Uterus (tissue), 4 donors: ENCODE measurements around the gene BLOC1S3. TPM values are rescaled to one million over a fixed set of nuclear protein-coding genes. Genes with fewer than 3 reads are reported as not detected.

Experiments
- DNase-seq, 2 donors: peaks; one replicate each; pipeline ENCODE4 v3.0.0-alpha.2; 2019 to 2020
- H3K27ac ChIP-seq, 2 donors: fragments of 200-600 bp; sonication (generic); 1 replicate in 1 of 2; 2 replicates in 1 of 2; pipeline ENCODE4 v1.5.1; 2016 to 2018
- H3K27me3 ChIP-seq, 2 donors: fragments of 200-600 bp; sonication (generic); one replicate each; pipeline ENCODE4 v1.5.1; 2018 to 2019; ENCODE audit warnings: control low read depth in 1 of 2
- H3K36me3 ChIP-seq, 2 donors: fragments of 200-600 bp; sonication (generic); one replicate each; pipeline ENCODE4 v1.5.1; 2019; ENCODE audit warnings: control low read depth in 1 of 2
- H3K4me1 ChIP-seq, 2 donors: fragments of 200-600 bp; sonication (generic); one replicate each; pipeline ENCODE4 v1.5.1; 2018 to 2019; ENCODE audit warnings: control low read depth in 1 of 2
- H3K4me3 ChIP-seq, 2 donors: fragments of 200-600 bp; sonication (generic); 1 replicate in 1 of 2; 2 replicates in 1 of 2; pipeline ENCODE4 v1.5.1; 2018 to 2019; ENCODE audit warnings: mild to moderate bottlenecking in 1 of 2
- H3K9me3 ChIP-seq, 2 donors: fragments of 200-600 bp; sonication (generic); one replicate each; pipeline ENCODE4 v1.5.1; 2019; ENCODE audit warnings: control low read depth in 1 of 2
- POLR2A ChIP-seq, 2 donors: fragments of 450-650 bp; IDR thresholded peaks; one replicate each; pipeline ENCODE4 v1.6.1; 2016; ENCODE audit warnings: antibody characterized with exemption in 2 of 2, mild to moderate bottlenecking in 1 of 2, moderate library complexity in 1 of 2
- intact Hi-C: fragments of 100-400 bp; cut with DNase I; formaldehyde crosslinking; loops from one replicate; pipeline ENCODE4 v1.15.1; 2023; ENCODE audit warnings: low total_unique reads
- total RNA-seq, 4 donors: library from RNA; depleted of rRNA in 3 of 4; stranded (reverse); fragments of >200 nt in 3 of 4; gene quantifications; one replicate each; pipeline versions ENCODE4 v1.1.0 to v1.2.4, GENCODE V29; 2014 to 2023
- TF ChIP-seq, protein P1 (sequence below), 4 experiments: fragments of 200-600 bp in 2 of 4; fragments of 450-650 bp in 2 of 4; sonication (generic) in 2 of 4; IDR thresholded peaks; one replicate each; pipeline ENCODE4 v1.5.1; 2016 to 2019; ENCODE audit warnings: antibody characterized with exemption in 4 of 4, mild to moderate bottlenecking in 2 of 4, moderate library complexity in 1 of 4
- donor health status: DM: yes; HTN: yes; CAD: no.

Gene BLOC1S3
- total RNA-seq, 4 donors from 2014 or later: 4.6 to 16.2 (median 10.2) TPM; not detected in 1

DNA sequence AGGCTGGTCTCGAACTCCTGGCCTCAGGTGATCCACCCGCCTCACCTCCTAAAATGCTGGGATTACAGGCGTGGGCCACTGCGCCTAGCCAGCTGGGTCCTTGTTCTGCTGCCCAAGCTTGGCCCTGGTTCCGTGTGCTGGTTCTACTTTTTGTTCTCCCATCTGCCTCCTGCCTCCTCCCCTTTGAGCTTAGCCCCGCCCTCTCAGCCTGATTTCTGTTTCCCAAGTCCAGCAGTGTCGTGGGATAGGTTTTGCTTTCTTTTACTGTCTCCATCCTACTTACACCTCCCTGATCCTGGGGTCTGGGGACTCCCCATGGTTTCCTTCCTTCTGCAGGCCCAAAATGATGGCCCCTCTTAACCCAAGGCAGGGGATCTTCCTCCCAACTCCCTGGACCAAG, 2.4 kb downstream of the BLOC1S3 start:
- Histone ChIP-seq H3K4me1 (peaks cover 8 to 21% of the 10 kb centered on the region in 2 donors), H3K36me3 (no peaks in the 10 kb centered on the region), H3K9me3 (no peaks in the 10 kb centered on the region), H3K27ac (no peak overlapping the region), H3K27me3 (no peaks in the 10 kb centered on the region), H3K4me3 (no peak overlapping the region)
- no peak for TF ChIP-seq POLR2A (IDR thresholded peaks at IDR 0.05)
- TF ChIP-seq, protein P1, sequence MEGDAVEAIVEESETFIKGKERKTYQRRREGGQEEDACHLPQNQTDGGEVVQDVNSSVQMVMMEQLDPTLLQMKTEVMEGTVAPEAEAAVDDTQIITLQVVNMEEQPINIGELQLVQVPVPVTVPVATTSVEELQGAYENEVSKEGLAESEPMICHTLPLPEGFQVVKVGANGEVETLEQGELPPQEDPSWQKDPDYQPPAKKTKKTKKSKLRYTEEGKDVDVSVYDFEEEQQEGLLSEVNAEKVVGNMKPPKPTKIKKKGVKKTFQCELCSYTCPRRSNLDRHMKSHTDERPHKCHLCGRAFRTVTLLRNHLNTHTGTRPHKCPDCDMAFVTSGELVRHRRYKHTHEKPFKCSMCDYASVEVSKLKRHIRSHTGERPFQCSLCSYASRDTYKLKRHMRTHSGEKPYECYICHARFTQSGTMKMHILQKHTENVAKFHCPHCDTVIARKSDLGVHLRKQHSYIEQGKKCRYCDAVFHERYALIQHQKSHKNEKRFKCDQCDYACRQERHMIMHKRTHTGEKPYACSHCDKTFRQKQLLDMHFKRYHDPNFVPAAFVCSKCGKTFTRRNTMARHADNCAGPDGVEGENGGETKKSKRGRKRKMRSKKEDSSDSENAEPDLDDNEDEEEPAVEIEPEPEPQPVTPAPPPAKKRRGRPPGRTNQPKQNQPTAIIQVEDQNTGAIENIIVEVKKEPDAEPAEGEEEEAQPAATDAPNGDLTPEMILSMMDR (IDR thresholded peaks at IDR 0.05): no peak
- intact Hi-C loops: no loop called here
- DNase-seq: no peak

DNA sequence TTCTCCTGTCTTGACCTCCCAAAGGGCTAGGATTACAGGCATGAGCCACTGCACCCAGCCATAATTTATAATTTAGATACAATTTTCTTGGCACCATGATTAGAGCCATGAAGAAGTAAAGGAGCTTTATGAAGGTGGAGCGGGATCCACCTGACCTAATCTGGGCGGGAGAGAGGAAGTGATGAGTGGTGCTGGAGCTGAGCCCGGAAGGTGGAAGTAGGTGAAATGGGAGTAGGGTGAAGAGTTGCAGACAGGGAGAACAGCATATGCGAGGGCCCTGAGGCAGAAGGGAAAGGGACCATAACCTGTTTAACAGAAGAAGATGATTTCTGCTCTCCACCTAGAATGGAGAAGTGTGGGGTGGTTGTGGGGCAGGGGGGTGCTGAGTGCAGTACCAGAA, 4.2 kb downstream of the BLOC1S3 start:
- TF ChIP-seq POLR2A (IDR thresholded peaks at IDR 0.05): no peak
- TF ChIP-seq, protein P1 (IDR thresholded peaks at IDR 0.05): no peak
- Histone ChIP-seq H3K4me1 (peaks cover 4 to 13% of the 10 kb centered on the region in 2 donors), H3K4me3 (no peak overlapping the region), H3K27me3 (no peaks in the 10 kb centered on the region), H3K9me3 (no peaks in the 10 kb centered on the region), H3K27ac (no peak overlapping the region), H3K36me3 (no peaks in the 10 kb centered on the region)
- no peak for DNase-seq
- intact Hi-C loops: no loop called here

DNA sequence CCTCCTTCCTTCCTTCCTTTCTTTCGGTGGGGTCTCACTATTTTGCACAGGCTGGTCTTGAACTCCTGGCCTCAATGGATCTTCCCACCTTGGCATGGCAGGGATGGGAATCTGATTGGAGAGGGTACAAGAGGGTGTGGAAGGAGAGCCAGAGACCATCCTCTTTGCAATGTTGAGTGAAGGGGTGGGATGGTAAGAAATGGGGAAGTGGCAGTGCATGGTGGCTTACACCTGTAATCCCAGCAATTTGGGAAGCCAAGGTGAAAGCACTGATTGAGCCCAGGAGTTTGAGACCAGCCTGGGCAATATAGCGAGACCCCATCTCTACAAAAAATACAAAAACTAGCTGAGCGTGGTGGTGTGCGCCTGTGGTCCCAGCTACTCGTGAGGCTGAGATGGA, 5.5 kb downstream of the BLOC1S3 start:
- H3K27me3 ChIP-seq: no peaks in the 10 kb centered on the region

DNA sequence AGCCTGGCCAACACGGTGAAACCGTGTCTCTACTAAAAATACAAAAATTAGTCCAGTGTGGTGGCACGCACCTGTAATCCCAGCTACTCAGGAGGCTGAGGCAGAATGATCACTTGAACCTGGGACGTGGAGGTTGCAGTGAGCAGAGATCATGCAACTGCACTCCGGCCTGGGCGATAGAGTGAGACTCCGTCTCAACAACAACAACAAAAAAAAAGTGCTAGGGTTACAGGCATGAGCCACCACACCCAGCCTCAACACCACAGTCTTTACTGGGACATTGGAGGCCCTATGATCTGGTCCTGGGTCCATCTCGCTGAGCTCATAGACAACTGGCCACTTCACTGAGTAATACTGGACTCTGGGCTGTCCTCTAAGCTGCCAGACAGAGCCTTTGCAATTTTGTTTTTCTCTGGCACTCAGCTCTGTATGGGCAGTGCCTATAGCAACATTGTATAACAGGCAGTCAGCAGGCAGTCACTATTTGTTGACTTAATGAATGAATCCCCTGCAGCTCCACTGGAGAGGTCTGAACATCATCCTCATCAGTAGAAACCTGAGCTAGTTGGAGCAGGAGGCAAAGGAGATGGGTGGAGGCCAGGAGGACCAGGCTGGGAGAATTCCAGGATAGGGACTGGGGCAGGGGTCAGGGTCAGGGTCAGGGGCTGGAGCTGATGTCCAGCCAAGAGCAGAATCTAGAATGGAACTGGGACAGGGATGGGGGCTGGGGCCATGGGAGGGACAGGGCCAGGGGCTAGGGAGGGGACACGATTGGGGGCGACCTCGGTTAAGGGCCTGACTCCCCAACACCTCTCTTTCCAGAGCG, 8.1 kb downstream of the BLOC1S3 start:
- DNase-seq: no peak
- no peaks in the 10 kb centered on the region for H3K4me1 ChIP-seq
- TF ChIP-seq, protein P1 (IDR thresholded peaks at IDR 0.05): no peak
- no peak for TF ChIP-seq POLR2A (IDR thresholded peaks at IDR 0.05)
- no peak overlapping the region for H3K4me3 ChIP-seq
- H3K36me3 ChIP-seq: no peaks in the 10 kb centered on the region
- H3K27ac ChIP-seq: no peak overlapping the region
- H3K27me3 ChIP-seq: no peaks in the 10 kb centered on the region
- no peaks in the 10 kb centered on the region for H3K9me3 ChIP-seq
- intact Hi-C loops: no loop called here

More for the DNA sequence above, 5.5 kb downstream of the BLOC1S3 start:
- H3K36me3 ChIP-seq: no peaks in the 10 kb centered on the region
- no peaks in the 10 kb centered on the region for H3K9me3 ChIP-seq
- H3K4me1 ChIP-seq: peaks cover 4 to 13% of the 10 kb centered on the region in 2 donors
- H3K4me3 ChIP-seq: no peak overlapping the region
- TF ChIP-seq POLR2A (IDR thresholded peaks at IDR 0.05): no peak
- TF ChIP-seq, protein P1 (IDR thresholded peaks at IDR 0.05): no peak
- H3K27ac ChIP-seq: no peak overlapping the region
- no peak for DNase-seq
- intact Hi-C loops: no loop called here

DNA sequence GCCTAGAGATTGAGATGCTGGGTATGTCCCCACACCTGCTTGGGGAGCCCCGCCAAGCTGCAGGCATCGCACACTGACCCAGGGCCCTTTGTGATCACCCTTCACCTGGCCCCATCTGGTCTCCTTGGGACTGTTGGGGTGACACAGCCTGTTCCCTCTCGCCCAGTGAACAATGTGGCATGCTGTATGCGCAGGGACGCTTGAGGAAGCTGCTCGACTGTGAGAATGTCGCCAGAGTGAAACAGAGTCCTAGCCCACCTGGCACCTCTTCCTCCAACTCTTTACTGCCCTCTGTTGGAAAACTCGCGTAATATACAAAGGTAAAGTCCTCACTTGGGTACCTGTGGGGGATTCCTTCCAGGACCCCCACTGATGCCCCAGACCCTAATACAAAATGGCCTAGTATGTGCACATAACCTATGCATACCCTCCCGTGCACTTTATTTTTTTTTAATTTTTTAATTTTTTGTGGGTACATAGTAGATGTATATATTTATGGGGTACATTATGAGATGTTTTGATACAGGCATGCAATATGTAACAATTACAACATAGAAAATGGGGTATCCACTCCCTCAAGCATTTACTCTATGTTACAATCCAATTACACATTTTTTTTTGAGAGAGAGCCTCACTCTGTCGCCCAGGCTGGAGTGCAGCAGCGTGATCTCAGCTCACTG, 9.0 kb downstream of the BLOC1S3 start:
- intact Hi-C loops: no loop called here
- no peak for DNase-seq

More for the DNA sequence above, 9.0 kb downstream of the BLOC1S3 start:
- no peak overlapping the region for H3K27ac ChIP-seq
- no peaks in the 10 kb centered on the region for H3K4me1 ChIP-seq
- H3K27me3 ChIP-seq: no peaks in the 10 kb centered on the region
- TF ChIP-seq POLR2A (IDR thresholded peaks at IDR 0.05): no peak
- TF ChIP-seq, protein P1 (IDR thresholded peaks at IDR 0.05): peak in 3 of 4 experiments; percentile 11 to 29 (median 23)
- no peaks in the 10 kb centered on the region for H3K36me3 ChIP-seq
- H3K4me3 ChIP-seq: no peak overlapping the region
- no peaks in the 10 kb centered on the region for H3K9me3 ChIP-seq
